ENCODE data around the gene SERP2.

The SERP2 gene

DNA sequence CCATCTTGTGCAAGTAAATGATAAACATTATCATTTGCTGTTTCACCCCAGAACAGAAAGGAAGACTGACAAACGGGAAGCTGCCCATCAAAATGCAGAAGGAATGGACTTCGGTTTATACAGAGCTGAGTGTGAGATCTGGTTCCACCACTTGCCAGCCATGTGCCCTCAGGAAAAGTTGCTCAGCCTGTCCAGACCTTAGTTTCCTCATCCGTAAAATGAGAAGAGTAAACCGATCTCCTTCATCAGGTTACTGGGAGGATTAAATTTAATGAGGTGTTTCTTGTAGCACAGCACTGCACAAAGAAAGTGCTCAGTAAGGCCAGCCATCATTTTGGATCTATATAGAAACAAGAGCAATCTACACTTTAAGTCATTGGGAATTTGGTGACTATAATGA lies 36.7 kb upstream of the SERP2 start:
- TF ChIP-seq, protein P1, sequence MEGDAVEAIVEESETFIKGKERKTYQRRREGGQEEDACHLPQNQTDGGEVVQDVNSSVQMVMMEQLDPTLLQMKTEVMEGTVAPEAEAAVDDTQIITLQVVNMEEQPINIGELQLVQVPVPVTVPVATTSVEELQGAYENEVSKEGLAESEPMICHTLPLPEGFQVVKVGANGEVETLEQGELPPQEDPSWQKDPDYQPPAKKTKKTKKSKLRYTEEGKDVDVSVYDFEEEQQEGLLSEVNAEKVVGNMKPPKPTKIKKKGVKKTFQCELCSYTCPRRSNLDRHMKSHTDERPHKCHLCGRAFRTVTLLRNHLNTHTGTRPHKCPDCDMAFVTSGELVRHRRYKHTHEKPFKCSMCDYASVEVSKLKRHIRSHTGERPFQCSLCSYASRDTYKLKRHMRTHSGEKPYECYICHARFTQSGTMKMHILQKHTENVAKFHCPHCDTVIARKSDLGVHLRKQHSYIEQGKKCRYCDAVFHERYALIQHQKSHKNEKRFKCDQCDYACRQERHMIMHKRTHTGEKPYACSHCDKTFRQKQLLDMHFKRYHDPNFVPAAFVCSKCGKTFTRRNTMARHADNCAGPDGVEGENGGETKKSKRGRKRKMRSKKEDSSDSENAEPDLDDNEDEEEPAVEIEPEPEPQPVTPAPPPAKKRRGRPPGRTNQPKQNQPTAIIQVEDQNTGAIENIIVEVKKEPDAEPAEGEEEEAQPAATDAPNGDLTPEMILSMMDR (IDR thresholded peaks at IDR 0.05) = no peak

DNA sequence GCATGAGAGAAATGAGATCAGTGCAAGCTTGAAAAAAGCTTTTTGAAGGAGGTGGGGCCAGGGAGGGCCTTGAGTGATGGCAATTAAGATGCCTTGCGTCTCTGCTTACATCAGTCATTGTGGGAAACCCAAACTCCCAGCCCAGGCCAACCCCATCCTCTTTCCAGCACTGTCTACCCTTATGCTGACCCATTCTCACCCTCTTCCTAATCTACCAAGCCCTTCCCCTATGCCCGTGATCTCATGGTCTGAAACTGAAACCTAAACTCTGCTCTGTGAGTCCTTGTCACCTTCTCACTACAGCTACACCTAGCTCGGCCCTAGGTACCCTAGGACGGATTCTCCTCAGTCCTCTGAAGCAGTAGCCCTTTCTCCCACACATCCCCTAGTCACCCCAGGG lies 36.0 kb upstream of the SERP2 start:
- TF ChIP-seq, protein P1 (IDR thresholded peaks at IDR 0.05) = no peak

DNA sequence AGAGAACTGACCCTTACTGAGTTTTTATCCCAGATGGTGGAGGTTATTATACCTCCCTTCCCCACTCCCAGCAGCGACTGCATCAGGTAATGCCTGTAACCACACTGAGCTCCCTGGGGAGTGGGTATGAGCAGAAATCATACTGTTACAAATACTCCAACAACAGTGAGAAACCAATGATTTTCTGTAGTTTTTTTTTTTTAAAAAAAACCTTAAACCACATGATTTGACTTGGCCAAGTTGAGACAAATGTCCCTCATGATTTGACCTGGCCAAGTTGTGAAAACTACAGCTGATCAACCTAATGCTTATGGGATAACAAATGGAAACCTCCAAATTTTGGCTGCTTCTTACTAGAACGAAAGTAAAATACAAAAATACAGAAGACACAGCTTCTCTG lies 33.1 kb upstream of the SERP2 start:
- TF ChIP-seq, protein P1 (IDR thresholded peaks at IDR 0.05) = no peak

DNA sequence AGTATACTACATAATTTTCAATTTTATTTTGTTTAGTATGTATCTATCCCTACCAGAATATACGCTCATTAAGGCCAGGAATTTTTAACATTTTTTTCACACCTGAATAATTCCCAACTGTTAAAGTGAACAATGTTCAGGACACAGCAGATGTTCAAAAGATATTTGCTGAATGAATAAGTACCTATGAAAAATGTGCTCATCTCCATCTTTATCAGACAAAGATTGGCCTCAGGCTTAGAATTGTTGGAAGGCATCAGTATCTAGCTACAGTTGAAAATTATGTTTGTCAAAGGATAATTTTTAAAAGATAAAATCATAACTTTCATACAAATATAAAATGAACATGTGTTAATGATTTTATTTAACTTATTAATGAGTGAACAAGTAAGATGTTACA lies 30.9 kb upstream of the SERP2 start:
- TF ChIP-seq, protein P1 (IDR thresholded peaks at IDR 0.05) = no peak

DNA sequence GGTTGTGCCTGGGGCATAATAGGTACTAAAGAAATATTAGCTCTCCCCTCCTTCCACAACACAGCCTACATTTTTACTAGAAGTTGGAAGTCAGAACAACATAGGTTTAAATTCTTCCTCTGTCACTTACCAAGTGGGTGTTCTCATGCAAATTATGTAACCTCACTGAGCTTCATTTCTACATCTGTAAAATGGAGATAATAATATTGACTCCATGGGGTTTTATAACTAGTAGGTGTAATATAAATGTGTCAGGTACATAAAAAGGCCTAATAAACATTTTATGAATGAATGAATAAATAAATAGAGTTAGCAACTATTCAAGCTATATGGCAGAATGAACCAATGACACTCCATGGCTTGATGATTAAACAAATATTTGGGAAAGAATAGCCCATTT lies 27.1 kb upstream of the SERP2 start:
- TF ChIP-seq, protein P1 (IDR thresholded peaks at IDR 0.05) = no peak

DNA sequence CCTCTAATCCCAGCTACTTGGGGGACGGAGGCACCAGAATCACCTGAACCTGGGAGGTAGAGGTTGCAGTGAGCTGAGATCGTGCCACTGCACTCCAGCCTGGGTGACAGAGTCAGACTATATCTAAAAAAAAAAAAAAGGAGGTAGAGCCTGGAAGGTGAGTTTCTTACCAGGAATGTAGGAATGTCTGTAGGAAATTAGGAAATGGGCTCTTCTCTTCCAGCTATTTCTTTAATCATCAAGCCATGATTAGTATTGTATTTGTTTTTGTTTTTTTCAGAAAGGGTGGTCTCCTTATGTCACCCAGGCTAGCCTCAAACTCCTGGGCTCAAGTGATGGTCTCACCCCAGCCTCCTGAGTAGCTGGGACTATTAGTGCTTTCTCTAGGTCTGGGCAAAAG lies 26.3 kb upstream of the SERP2 start:
- TF ChIP-seq, protein P1 (IDR thresholded peaks at IDR 0.05) = no peak

DNA sequence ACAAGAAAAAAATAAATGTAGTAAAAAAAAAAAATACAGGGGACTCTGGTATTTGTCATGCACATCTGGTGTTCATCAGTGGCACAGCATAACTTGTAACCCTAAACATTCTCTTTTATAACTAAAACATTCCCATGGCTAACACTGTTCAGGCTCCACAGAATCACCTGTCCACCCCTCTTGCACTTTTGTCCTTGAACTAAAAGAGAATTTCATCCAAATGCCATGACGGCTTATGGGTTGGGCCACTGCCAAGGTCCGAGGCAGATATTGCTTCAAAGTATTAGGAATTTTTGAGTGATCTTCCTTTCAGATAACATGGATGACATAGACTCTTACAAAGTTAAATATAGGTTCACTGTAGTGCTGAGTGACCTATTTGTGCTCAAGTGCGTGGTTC lies 25.7 kb upstream of the SERP2 start:
- TF ChIP-seq, protein P1 (IDR thresholded peaks at IDR 0.05) = no peak

DNA sequence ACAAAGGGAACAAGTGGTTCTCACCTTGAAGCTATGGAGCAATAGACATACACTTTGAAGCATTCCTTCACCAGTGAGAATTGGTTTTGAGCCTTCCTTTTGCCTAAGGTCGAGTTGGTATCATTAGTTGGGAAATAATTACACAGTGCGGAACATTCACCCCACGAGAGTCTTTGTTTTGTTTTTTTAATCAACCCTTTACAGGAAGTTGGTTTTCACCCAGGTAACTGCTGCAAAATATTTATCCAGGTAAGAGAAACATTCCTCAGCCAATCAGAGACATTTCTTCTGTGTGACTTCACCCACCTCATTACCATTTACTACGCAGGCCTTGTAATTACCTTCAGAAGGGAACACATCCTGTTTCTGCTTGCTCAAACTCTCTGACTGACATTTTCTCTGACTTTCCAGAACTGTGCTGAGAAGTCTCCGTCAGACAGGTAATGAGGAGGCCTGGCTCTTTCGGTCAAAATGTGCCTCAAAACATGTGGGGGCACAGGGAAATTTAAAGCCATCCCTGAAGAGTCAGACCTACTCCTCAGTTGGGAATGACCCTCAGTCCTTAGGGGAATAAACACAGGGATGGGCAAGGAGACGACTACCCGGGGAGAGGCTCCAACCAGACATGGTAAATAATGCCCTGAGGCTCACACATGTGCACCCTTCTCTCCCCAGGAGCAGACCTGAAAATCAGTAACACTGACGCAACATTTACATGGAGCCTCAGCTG lies 22.7 kb upstream of the SERP2 start:
- TF ChIP-seq, protein P1 (IDR thresholded peaks at IDR 0.05) = no peak

Measured in LNCAP (cell line).